ENCODE data around the gene UCN3.
A peak's percentile ranks its signal among the peaks of the same experiment; 100 is the strongest.

The UCN3 gene

DNA sequence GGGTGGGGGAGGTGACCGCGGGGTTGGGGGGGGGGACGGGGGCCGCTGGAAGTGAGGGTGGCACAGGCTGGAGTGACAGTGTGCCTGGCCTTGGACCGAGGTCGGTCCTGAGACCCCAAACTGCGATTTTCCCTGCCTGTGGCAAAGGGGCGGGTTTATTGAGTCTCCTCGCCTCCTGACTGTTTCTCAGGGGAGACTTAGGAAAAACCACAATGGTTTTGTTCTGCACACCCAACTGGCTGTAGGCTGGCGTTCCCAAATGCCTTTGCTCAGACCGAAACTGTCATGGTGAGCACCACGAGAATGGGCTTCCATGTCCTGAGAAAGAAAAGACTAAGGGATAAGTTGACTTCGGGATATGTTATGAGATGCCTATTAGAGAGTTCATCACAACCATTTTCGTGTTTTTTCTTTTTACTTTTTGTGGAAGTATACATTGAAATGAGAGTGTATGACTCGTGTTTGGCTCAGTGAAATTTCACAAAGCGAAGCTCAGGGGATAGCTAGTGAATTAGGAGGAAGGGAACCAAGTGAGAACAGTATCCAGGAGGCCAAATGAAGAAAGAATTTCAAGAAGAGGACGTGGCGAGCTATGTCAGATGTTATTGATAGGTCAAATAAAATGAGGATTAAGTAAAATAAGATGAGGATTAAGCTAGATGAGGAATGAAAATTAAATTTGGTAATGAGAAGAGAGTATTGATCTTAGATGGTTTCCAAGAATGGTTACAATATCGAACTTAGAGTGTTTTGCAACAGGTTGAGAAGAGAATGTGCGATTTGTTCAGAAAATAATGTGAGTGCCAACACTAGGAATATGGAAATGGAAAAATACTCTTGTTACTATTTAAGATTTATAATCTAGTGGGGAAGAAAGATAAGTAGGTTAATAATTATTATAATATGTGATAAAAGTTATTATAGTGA, 48.5 kb downstream of the UCN3 start:
- DNase-seq (ENCODE audit: low read depth), result no peak
- TF ChIP-seq CTCF (IDR thresholded peaks at IDR 0.05; ENCODE audit: control insufficient read depth, extremely low read depth, insufficient read depth), result no peak
- peak overlapping the region; percentile 79 for H3K4me3 ChIP-seq (ENCODE audit: low read depth, low read length)

DNA sequence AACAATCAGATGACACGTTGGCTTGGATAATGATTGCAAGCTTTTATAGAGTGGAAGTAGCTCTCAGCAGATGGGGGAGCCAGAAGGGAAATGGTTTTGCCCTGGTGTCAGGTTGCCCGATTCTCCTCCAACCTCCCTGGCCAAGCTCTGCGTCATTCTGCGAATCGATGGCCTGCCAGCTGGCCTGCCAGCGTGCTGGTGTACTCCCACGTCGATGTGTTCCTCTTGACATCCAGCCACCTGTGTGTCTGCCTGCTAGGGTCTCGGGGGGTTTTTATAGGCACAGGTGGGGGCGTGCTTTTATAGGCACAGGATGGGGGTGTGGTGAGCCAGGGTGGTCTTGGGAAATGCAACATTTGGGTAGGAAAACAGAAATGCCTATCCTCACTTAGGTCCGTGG, 52.2 kb downstream of the UCN3 start:
- no peak overlapping the region for H3K4me3 ChIP-seq (ENCODE audit: low read depth, low read length)
- DNase-seq (ENCODE audit: low read depth), result no peak
- no peak for TF ChIP-seq CTCF (IDR thresholded peaks at IDR 0.05; ENCODE audit: control insufficient read depth, extremely low read depth, insufficient read depth)

GRCh38 chr10:5418584-5418983, 53.8 kb downstream of the UCN3 start:
- H3K4me3 ChIP-seq (ENCODE audit: low read depth, low read length), result no peak overlapping the region
- no peak for TF ChIP-seq CTCF (IDR thresholded peaks at IDR 0.05; ENCODE audit: control insufficient read depth, extremely low read depth, insufficient read depth)
- no peak for DNase-seq (ENCODE audit: low read depth)

DNA sequence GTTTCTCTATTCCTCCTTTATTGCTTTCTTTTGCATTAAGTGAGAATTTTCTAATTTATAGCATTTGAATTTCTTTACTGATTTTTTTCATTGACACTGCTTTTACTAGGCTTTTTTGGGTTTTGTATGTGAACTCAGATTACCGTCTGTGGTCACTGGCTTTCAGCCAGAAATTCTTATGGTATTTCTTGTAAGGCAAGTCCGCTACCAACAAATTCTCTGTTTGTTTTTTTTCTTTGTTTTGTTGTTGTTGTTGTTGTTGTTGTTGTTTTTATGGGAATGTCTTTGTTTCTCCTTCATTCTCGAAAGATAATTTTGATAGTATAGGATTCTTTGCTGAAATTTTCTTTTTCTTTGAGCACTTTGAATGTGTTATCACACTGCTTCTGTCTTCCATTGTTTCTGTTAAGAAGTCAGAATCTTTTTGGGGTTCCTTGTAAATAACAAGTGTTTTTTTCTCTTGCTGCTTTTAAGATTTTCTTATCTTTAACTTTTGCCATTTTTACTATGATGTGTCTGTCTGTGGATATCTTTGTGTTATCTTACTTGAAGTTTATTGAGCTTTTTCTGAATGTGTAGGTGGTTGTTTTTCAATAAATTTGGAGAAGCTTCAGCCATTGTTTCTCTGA, 54.8 kb downstream of the UCN3 start:
- DNase-seq (ENCODE audit: low read depth), result no peak
- H3K4me3 ChIP-seq (ENCODE audit: low read depth, low read length), result no peak overlapping the region
- no peak for TF ChIP-seq CTCF (IDR thresholded peaks at IDR 0.05; ENCODE audit: control insufficient read depth, extremely low read depth, insufficient read depth)

GRCh38 chr10:5423771-5424170, 59.0 kb downstream of the UCN3 start:
- H3K4me3 ChIP-seq (ENCODE audit: low read depth, low read length), result no peak overlapping the region
- no peak for DNase-seq (ENCODE audit: low read depth)

More at GRCh38 chr10:5423771-5424170, 59.0 kb downstream of the UCN3 start:
- no peak for TF ChIP-seq CTCF (IDR thresholded peaks at IDR 0.05; ENCODE audit: control insufficient read depth, extremely low read depth, insufficient read depth)

Measured in LNCaP clone FGC (cell line).